SKM-1 treated with dmso at 0.1 percent for 144 hours (cell line): Measurements from ENCODE around the gene STEAP1.

Source experiments
- DNase-seq: peaks from one replicate; lab custom pipeline; 2025; ENCODE audit not compliant: unreplicated experiment; lab: John Stamatoyannopoulos, UW

Gene STEAP1

DNA sequence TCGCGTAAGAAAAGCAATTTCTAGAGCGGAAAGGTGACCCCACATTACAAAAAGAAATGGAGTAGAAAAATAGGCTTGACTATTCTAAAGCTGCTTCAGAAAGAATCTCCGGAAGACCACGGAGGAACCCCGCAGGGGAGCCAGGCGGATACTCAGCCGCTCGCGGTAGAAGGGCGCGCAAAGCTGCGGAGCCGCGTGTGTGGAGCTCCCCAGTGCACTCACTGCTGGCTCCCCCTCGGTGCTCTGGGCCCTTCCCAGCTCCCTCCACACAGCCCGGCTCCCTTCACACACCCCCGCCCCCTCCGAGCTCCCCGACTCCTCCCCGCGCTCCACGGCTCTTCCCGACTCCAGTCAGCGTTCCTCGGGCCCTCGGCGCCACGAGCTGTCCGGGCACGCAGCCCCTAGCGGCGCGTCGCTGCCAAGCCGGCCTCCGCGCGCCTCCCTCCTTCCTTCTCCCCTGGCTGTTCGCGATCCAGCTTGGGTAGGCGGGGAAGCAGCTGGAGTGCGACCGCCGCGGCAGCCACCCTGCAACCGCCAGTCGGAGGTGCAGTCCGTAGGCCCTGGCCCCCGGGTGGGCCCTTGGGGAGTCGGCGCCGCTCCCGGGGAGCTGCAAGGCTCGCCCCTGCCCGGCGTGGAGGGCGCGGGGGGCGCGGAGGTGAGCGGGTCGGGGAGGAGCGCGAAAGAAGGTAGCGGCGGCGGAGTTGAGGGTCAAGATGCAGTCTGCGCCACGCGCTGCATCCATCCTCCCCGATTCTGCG is 57.3 kb downstream of the STEAP1 start, which contains the start of gene STEAP2:
Gene STEAP2 (plus strand): TSS at position 350 of the 758 bp plus-strand sequence. CDS start 13,343 bp downstream, outside the sequence.
- peak; percentile 75 for DNase-seq

DNA sequence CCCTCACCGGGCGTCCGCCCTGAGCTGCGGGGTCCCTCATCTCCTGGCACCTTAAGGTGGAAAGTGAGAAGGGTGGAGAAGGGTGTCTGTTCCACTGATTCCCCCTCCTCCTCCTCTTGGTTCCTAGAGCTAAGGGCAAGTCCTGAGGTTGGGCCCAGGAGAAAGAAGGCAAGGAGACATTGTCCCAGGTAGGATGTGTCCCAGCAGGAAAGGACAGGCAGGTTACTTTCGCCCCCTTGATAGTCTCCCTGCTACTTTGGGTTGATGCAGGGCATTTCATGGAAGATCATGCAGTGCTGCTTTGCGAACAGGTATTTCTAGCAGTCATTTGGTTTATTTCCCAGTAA is 57.9 kb downstream of the STEAP1 start:
- DNase-seq, result no peak

DNA sequence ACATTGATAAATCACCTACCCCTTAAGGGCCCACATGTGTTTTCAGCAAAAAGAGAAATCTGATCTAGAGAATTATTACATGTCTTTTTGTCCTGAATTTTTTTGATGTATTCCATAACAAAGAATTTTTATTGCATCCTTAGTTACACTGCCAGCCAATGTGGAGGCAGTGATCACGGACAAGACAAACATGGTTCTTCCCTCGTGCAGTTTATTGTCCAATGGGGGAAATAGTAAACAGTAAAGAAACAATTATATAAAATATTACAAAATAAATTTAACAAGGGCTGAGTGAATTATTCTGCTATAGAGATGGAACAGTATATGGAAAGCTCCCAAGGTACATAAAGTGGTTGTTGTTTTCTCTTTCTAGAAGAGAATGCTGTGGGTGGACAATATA is 59.3 kb downstream of the STEAP1 start:
- DNase-seq, result no peak
